RKO (cell line): Measurements from ENCODE around the gene ACTC1.

Experiments used
- DNase-seq: peaks from one replicate; pipeline ENCODE4 v3.0.0-alpha.2; 2016; ENCODE audit warnings: low spot score

Gene ACTC1

GRCh38 chr15:34757262-34757661 lies 38.1 kb downstream of the ACTC1 start:
- DNase-seq = no peak

- no peak for DNase-seq
These were observed 40.0 kb downstream of the ACTC1 start for GRCh38 chr15:34755419-34755773.

- no peak for DNase-seq
These were observed 40.5 kb downstream of the ACTC1 start, which contains the start of gene GJD2 for GRCh38 chr15:34754674-34755418. GJD2 (minus strand) TSS chr15:34754998; CDS start chr15:34754488, 510 bp downstream.

- no peak for DNase-seq
These were observed 41.2 kb downstream of the ACTC1 start for GRCh38 chr15:34754171-34754601.

DNA sequence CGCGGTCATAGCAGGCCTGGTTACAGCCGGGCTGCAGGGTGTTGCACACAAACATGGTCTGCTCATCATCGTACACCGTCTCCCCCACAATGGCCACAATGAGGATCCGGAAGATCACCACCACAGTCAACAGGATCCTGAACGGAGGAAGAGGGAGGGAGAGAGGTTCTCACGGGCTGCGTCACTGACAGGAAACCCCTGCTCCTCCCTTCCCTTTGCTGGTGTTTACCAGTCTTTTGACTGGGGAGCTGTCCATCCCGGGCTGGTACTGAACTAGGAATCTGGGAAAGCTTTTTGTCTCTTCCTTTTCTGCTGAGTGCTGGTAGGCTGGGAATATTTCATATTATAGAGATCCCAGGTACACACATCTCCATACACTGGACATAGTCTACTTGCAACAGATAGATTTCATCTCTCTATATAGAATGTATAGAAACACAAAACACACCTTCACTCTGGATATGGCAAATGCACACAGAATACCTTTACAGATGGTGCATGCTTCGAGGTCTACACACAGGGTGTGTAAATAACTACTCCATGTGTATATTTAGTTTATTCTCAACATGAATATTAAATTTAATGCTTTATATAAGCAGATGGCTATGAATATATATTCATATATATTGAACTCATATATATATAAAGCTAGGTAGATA lies 42.0 kb downstream of the ACTC1 start:
- peak; percentile 60 for DNase-seq

GRCh38 chr15:34749691-34750090 lies 45.7 kb downstream of the ACTC1 start:
- no peak for DNase-seq
